Measurements from ENCODE around the gene NFIX. TPM values are rescaled to one million over a fixed set of nuclear protein-coding genes. Genes with fewer than 3 reads are reported as not detected.
"Not testable (repeated sequence)": the region's sequence is repeated elsewhere in the genome, so short reads cannot be mapped to it uniquely, and the experiment has no call there.

Gene NFIX
- total RNA-seq, 2 donors from 2014 or later: 16.9 to 26.7 TPM

GRCh38 chr19:12947702-12948611 is 47.3 kb upstream of the NFIX start:
- no peak for ATAC-seq
- intact Hi-C loops (cut with DNase I): no loop called here
- H3K9me3 ChIP-seq: no peaks in the 10 kb centered on the region
- H3K36me3 ChIP-seq (replicated peaks in 1 of 2; ENCODE audit: insufficient read depth in 1 of 2, low read depth in 2 of 2): peaks cover 8 to 36% of the 10 kb centered on the region in 2 donors
- TF ChIP-seq CTCF (IDR thresholded peaks at IDR 0.05) (no peak), POLR2A (IDR thresholded peaks at IDR 0.05) (no peak)
- DNase-seq: no peak
- H3K27ac ChIP-seq: no peak overlapping the region
- peaks cover 38% of the 10 kb centered on the region for H3K4me1 ChIP-seq
- H3K4me3 ChIP-seq: no peak overlapping the region
- WGBS, 2 donors: 66 to 75% methylated on average over 11 to 26 of the region's 28 CpGs
- no peaks in the 10 kb centered on the region for H3K27me3 ChIP-seq

- Histone ChIP-seq H3K27ac (no peak overlapping the region), H3K9me3 (no peaks in the 10 kb centered on the region), H3K27me3 (no peaks in the 10 kb centered on the region), H3K4me3 (no peak overlapping the region), H3K36me3 (replicated peaks in 1 of 2; ENCODE audit: insufficient read depth in 1 of 2, low read depth in 2 of 2) (peaks cover 8 to 29% of the 10 kb centered on the region in 2 donors), H3K4me1 (peaks cover 35% of the 10 kb centered on the region)
- TF ChIP-seq POLR2A (IDR thresholded peaks at IDR 0.05) (no peak), CTCF (IDR thresholded peaks at IDR 0.05) (no peak)
- ATAC-seq (no peak), DNase-seq (no peak)
- WGBS, 2 donors: 92 to 100% methylated on average over 5 to 30 of the region's 30 CpGs
- intact Hi-C loops (cut with DNase I): no loop called here
Measured at GRCh38 chr19:12948612-12949362, 46.5 kb upstream of the NFIX start.

- Histone ChIP-seq H3K9me3 (no peaks in the 10 kb centered on the region), H3K4me3 (no peak overlapping the region), H3K27ac (no peak overlapping the region), H3K27me3 (no peaks in the 10 kb centered on the region), H3K4me1 (peaks cover 36% of the 10 kb centered on the region), H3K36me3 (replicated peaks in 1 of 2; ENCODE audit: insufficient read depth in 1 of 2, low read depth in 2 of 2) (peaks cover 8 to 31% of the 10 kb centered on the region in 2 donors)
- WGBS, 2 donors: 75 to 88% methylated on average over 12 to 14 of the region's 16 CpGs
- ATAC-seq (no peak), DNase-seq (no peak)
- no peak for TF ChIP-seq CTCF (IDR thresholded peaks at IDR 0.05)
- no peak for TF ChIP-seq POLR2A (IDR thresholded peaks at IDR 0.05)
- intact Hi-C loops (cut with DNase I): no loop called here
Measured at GRCh38 chr19:12949363-12950283, 45.7 kb upstream of the NFIX start.

- Histone ChIP-seq H3K27ac (peak overlapping the region in 1 of 4 donors; percentile 10), H3K36me3 (replicated peaks in 1 of 2; ENCODE audit: insufficient read depth in 1 of 2, low read depth in 2 of 2) (peaks cover 8 to 31% of the 10 kb centered on the region in 2 donors), H3K4me1 (peaks cover 47% of the 10 kb centered on the region)
- H3K4me3 ChIP-seq; DNase-seq; ATAC-seq; H3K9me3 ChIP-seq; intact Hi-C loops (cut with DNase I); H3K27me3 ChIP-seq: not testable (repeated sequence)
- WGBS, 2 donors: 93% methylated on average over 6 of the region's 6 CpGs
Measured at GRCh38 chr19:12952050-12952449, 43.2 kb upstream of the NFIX start.

All from body of pancreas (tissue), 4 donors.